GM19193 (cell line): ENCODE measurements around the gene TCEA3.

Experiments used
- POLR2A ChIP-seq: IDR thresholded peaks from 4 replicates; pipeline ENCODE4 v1.6.1; 2011; ENCODE audit not compliant: insufficient read depth, insufficient read length; ENCODE audit errors: extremely low read depth

The TCEA3 gene

DNA sequence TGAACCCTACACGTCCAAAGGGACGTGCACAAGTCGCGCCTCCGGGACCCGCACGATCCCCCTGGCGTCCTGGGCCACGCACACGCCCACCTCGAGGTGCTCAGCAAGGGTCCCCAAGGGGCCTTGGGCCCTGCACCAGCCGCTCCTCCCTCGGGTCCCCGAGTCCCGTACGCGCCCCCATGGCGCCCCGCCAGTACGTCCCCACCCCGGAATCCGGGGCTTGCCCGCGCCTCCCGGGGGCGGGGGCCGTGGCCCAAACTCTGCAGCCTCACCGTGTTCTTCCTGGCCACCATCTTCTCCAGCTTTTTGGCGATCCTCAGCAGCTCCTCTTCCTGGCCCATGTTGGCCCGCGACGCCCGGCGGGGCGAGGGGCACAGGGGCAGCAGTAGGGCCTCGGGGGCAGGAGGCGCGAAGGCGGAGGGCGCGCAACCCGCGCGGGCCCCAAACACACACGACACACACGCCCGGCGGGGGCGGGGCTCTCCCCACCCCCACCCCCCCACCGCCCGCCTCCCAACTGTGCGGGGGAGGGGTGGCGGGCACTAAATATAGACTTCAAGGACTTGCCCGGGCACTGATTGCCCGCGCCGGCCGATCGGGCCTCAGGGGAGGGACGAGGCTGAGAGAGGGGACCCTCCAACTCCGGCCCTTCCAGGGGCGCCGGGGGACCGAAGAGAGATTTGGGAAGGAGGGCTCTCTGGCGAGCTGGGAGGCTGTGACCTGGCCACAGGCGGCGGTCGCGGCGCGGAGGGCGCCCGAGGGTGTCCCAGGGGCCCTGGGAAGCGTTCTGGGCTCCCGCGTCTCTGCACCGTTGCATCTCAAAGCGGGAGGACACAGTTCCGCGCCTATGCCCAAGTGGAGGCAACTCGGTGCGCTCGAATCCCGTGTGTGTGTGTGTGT is at the start of gene TCEA3:
TCEA3 (minus strand) TSS at position 456 of the 900 bp plus-strand sequence; CDS start at position 341, 115 bp downstream.
- no peak for TF ChIP-seq POLR2A

- no peak for TF ChIP-seq POLR2A
Observed at GRCh38 chr1:23473037-23473800, 48.7 kb upstream of the TCEA3 start.

GRCh38 chr1:23472351-23473036 is 47.9 kb upstream of the TCEA3 start:
- no peak for TF ChIP-seq POLR2A

DNA sequence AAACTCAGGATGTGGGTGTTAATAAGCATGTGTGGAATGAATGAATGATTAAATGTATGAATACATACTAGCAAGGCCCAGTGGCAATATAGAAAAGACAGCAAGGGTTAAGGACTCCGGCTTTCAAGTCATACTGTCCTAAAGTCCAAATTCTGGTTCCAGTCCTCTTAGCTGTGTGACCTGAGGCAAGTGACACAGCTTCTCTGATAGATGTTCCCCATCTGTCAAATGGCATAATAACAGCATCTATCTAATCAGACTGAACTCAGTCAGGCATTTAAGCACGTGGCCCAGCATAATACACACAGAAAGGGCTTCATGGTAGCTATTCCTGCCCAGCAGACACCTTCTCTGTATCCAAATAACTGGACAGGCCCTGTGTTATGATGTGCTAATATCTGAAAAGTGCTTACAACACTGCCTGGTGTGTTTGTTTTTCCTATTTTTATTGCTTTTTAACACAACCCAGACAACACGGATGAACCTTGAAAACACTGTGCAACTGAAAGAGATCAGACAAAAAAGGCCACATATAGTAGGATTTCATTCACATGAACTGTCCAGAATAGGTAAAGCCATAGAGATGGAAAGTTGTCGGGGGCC is 47.0 kb upstream of the TCEA3 start:
- TF ChIP-seq POLR2A, result no peak

DNA sequence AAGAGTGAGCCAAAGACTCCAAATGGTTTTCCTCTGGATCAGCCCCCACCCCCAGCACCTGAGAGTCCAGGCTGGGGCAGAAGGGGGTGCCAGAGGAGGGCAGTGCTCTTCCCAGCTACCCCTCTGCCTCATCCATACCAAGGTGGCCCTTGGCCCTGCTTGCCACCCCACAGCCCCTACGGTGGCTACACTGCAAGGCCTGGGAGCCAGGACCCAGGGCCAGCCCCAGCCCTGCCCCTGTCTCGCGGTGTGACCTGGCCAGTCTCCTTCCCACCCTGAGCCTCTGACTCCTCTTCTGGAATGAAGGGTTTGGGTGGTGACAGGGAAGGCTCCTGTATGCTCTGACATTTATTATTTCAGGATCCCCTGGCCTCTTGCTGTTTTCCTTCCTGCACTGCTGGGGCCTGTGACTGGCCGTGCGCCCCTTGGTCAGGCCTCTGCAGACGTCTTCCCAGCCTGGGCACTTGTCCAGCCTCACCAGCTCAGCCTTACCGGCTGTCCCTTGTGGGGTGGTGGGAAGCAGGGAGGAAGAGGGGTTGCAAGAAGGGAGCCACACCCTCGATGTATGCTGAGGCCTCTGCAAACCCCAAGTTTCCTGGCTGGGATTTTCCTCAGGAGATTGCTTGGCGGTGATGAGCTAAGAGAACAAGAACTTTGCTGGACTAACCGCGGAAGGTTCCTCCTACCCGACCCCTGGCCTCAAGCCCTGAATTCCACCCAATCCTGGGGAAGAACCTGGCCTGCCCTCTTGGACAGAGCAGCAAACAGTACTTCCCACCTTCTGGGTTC is 45.9 kb upstream of the TCEA3 start:
- no peak for TF ChIP-seq POLR2A

DNA sequence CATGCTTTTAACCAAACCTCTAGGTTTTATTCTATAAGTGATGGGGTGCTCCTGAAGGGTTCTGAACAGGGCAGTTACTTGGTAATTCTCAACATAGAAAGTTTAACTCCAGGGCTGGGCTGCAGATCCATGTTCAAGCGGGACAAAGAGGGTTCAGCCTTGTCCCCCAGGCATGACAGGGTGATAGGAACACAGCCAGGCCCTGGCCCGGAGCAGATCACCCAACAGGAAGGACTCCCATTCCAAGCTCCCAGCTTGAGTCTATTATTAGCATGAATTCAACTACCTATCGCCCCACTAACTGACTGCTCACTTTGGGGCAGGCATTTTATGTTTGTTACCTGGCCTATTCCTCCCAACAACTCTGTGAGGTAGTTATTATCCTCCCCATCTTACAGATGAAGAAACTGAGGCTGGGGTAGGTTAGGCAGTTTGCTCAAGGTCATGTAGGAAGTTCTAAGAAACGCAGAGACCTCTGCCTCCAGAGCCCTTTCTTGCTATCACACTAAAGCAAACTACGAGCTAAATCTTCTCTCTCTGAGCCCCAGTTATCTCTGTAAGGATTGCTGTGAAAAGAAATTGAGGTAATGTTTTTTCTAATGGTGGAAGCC is 44.9 kb upstream of the TCEA3 start:
- TF ChIP-seq POLR2A, result no peak

GRCh38 chr1:23466423-23466989 is 42.0 kb upstream of the TCEA3 start:
- TF ChIP-seq POLR2A, result no peak

DNA sequence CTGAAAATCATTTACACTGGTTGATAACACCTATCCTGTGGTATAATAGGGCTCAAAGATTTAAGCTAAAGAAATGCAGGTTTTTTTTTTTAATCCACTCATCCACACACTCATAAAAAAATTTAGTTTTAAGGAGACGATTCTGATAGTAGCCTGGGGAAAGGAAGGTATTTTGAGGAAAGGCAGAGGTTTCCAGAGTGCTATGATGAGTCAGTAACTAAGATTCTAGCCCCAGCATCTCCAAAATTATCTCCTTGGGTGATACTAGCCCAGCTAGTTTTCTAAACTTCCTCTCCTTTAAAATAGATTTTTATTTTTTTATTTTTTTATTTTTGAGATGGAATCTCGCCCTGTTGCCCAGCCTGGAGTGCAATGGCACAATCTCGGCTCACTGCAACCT is 38.7 kb upstream of the TCEA3 start:
- no peak for TF ChIP-seq POLR2A

DNA sequence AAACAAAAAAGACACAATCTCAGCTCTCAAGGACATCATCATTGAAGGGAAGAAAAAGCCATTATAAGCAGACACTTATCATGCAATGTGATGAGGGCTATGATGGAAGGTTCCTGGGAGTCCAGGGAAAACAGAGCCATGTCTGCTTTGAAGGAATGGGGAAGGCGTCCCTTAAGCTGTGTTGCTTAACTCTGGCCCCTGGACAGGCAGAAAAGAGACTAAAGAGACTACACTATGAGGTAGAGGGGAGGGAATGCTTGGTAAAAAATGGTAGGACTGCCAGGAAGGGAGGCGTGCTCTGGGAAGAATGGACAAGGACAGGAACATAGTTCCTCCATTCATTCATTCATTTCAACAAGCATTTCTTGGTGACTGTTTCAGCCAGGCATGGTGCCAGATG is 38.2 kb upstream of the TCEA3 start:
- no peak for TF ChIP-seq POLR2A

DNA sequence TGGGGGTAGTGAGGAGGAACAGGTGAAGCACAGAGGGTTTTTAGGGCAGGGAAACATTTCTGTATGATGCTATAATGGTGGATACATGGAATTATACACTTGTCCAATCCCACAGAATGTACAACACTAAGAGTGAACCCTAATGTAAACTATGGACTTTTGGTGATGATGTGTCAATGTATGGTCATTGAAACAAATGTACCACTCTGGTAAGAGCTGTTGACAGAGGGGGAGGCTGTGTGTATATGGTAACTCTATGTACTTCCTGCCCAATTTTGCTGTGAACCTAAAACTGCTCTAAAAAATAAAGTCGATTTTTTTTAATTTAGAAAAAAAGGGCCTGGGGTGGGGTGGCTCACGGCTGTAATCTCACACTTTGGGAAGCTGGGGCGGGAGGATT is 36.5 kb upstream of the TCEA3 start:
- no peak for TF ChIP-seq POLR2A

- TF ChIP-seq POLR2A, result no peak
Observed at GRCh38 chr1:23460519-23460918, 36.0 kb upstream of the TCEA3 start.

GRCh38 chr1:23459338-23459757 is 34.8 kb upstream of the TCEA3 start:
- no peak for TF ChIP-seq POLR2A

- no peak for TF ChIP-seq POLR2A
Observed at GRCh38 chr1:23456226-23456625, 31.7 kb upstream of the TCEA3 start.
